Epithelial cell of esophagus (primary cell): Measurements from ENCODE around the gene SLC30A7.

ENCODE experiments used
- DNase-seq: peaks from one replicate; pipeline ENCODE4 v3.0.0; 2010; ENCODE audit warnings: low read depth
- H3K4me3 ChIP-seq: 2 replicates; pipeline ENCODE4 v1.5.1; 2011; ENCODE audit warnings: mild to moderate bottlenecking, low read length, control low read depth
- CTCF ChIP-seq: IDR thresholded peaks from 2 replicates; pipeline ENCODE4 v1.5.1; 2011; ENCODE audit warnings: low read depth, mild to moderate bottlenecking, low read length, control low read depth, inconsistent platforms; ENCODE audit not compliant: insufficient read depth; ENCODE audit errors: missing control alignments

SLC30A7 gene

GRCh38 chr1:100904528-100904927 is 8.6 kb downstream of the SLC30A7 start:
- DNase-seq, result no peak
- TF ChIP-seq CTCF, result no peak
- no peak overlapping the region for H3K4me3 ChIP-seq

- no peak overlapping the region for H3K4me3 ChIP-seq
- no peak for TF ChIP-seq CTCF
- DNase-seq, result no peak
These were observed 9.3 kb downstream of the SLC30A7 start for GRCh38 chr1:100905181-100905580.

GRCh38 chr1:100907887-100908286 is 12.0 kb downstream of the SLC30A7 start:
- TF ChIP-seq CTCF, result no peak
- no peak for DNase-seq
- no peak overlapping the region for H3K4me3 ChIP-seq

- DNase-seq, result no peak
- TF ChIP-seq CTCF, result no peak
- no peak overlapping the region for H3K4me3 ChIP-seq
These were observed 13.1 kb downstream of the SLC30A7 start for GRCh38 chr1:100909018-100909417.

GRCh38 chr1:100912019-100912418 is 16.1 kb downstream of the SLC30A7 start:
- H3K4me3 ChIP-seq, result no peak overlapping the region
- no peak for TF ChIP-seq CTCF
- DNase-seq, result no peak

GRCh38 chr1:100921110-100921706 is 25.3 kb downstream of the SLC30A7 start:
- DNase-seq, result peak; percentile 61

More at GRCh38 chr1:100921110-100921706, 25.3 kb downstream of the SLC30A7 start:
- peak; percentile 41 for TF ChIP-seq CTCF
- no peak overlapping the region for H3K4me3 ChIP-seq
